Astrocyte of the spinal cord (primary cell): ENCODE results near the gene MRPL55.

Source experiments
- DNase-seq: peaks from one replicate; pipeline ENCODE4 v3.0.0; 2011; ENCODE audit warnings: low read depth, low spot score
- H3K4me3 ChIP-seq: 2 replicates; pipeline ENCODE4 v1.5.1; 2011; ENCODE audit warnings: low read depth, mild to moderate bottlenecking, low read length, moderate library complexity
- CTCF ChIP-seq: IDR thresholded peaks from 2 replicates; pipeline ENCODE4 v1.5.1; 2012; ENCODE audit warnings: low read depth, mild to moderate bottlenecking, low read length, inconsistent platforms
- in situ Hi-C: cut with HindIII; loops from 2 replicates; pipeline ENCODE4 v1.10.0; 2017; ENCODE audit warnings: low sequenced_read_pairs

MRPL55 gene

DNA sequence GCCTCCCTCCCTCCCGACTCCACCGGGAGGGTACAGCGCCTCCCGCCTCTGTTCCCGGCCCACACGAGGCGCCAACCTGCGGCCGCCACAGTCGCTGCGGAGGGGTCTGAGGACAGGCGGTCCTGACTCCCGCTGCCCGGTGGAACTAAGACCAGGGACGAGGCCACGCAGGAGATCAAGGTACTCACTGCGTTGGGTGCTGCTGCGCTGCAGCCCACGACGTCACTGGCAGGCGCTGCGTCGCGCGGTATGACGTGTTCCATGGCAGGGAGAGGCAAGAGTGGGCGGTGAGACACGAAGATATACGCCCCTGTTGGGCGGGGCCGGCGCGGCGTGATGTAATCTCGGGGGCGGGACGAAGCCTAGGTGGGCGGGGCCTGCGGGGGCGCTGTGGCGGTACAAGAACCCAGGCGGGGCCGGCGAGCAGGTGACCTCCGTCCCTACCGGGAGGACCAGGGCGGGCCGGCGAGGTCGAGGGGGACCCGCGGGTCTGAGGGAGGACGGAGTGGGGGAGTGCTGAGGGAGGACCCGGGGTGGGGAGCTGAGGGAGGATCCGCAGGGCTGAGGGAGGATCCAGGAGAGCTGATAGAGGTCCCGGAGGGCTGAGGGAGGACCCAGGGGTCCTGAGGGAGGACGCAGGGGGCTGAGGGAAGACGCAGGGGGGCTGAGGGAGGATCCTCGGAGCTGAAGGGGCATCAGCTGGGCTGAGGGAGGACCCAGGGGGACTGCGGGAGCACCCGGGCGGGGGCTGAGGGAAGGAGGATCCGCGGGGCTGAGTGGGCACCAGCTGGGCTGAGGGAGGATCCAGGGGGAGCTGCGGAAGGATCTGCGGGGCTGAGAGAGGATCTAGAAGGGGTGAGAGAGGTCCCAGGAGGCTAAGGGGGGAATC, at the start of gene MRPL55:
Gene MRPL55 (minus strand): TSS at position 227 of the 889 bp plus-strand sequence. CDS start 1,039 bp downstream, outside the sequence.
- peak; percentile 96 for DNase-seq
- in situ Hi-C loops = no loop called here
- peak within 1 kb of the TSS; percentile 97 for H3K4me3 ChIP-seq
- TF ChIP-seq CTCF = peak; percentile 8

DNA sequence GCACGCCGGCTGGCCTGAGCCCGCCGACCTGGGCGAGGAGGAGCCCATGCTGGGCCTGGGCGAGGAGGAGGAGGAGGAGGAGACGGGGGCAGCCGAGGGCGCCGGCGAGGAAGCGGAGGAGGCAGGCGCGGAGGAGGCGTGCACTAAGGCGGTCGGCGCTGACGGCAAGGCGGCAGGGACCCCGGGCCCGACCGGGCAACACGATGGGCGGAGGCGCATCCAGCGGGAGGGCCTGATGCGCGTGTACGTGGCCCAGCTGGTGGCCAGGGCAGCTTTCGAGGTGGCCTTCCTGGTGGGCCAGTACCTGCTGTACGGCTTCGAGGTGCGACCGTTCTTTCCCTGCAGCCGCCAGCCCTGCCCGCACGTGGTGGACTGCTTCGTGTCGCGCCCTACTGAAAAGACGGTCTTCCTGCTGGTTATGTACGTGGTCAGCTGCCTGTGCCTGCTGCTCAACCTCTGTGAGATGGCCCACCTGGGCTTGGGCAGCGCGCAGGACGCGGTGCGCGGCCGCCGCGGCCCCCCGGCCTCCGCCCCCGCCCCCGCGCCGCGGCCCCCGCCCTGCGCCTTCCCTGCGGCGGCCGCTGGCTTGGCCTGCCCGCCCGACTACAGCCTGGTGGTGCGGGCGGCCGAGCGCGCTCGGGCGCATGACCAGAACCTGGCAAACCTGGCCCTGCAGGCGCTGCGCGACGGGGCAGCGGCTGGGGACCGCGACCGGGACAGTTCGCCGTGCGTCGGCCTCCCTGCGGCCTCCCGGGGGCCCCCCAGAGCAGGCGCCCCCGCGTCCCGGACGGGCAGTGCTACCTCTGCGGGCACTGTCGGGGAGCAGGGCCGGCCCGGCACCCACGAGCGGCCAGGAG, 49.3 kb upstream of the MRPL55 start:
- in situ Hi-C loops = no loop called here

GRCh38 chr1:228157729-228158126, 48.6 kb upstream of the MRPL55 start:
- DNase-seq = no peak
- H3K4me3 ChIP-seq = no peak overlapping the region
- TF ChIP-seq CTCF = no peak
- in situ Hi-C loops = no loop called here

More for the DNA sequence above, 49.3 kb upstream of the MRPL55 start:
- no peak overlapping the region for H3K4me3 ChIP-seq
- TF ChIP-seq CTCF = no peak
- no peak for DNase-seq

DNA sequence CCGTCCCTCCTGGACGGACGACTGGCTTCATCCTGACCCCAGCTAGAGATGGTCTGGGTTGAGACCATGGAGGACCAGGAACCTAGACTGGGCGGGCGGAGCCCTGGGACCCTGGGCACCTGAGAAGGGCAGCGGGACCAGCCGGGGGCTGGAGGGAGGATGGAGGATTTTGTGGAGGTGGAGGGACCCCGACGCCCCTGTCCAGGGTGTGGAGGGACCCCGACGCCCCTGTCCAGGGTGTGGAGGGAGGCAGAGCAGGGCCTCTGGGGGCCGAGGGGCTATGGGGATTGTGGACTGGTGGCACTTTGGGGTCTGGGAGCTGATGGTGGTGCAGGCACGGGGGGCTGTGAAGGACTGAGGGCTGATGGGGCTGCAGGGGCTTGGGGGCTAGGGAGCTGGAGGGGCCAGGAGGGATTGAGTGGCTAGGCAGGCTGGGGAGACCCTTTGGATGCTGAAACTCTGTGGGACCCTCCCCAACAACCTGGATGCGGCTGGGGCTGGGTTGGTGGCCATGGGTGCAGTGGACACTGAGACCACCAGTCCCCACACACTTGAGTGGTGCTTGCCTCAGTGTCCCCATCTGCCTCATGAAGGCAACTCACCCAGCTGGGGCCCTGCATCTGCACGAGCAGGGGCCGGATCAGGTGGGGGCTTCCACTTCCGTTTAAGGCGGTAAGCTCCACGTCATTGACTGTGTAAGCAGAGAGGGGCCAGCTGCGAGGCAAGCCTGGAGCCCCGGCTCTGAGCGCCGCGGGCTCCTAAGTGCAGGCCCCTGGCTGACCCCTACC, 48.0 kb upstream of the MRPL55 start:
- TF ChIP-seq CTCF = no peak
- no peak overlapping the region for H3K4me3 ChIP-seq
- in situ Hi-C loops = no loop called here
- no peak for DNase-seq

DNA sequence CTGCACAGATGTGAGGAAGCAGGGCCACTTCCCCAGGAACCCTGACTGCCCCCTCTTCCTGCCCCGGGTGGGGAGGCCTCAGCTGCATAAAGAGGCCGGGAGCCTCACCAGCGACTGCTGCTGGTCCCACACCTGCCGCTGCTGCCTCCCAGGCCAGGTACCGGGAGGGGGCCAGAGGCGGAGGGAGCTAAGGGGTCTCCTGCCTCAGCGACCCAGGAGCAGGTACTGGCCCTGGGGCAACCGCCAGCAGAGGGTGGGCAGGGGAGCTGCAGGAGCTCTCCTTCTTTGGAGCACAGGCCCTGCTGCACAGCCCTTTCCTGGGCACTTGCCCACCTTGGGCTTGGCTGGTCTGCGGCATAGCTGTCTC, 47.4 kb upstream of the MRPL55 start:
- no peak for TF ChIP-seq CTCF
- in situ Hi-C loops = no loop called here
- no peak for DNase-seq
- H3K4me3 ChIP-seq = no peak overlapping the region
